Endothelial cell of coronary artery (primary cell): Measurements from ENCODE around the gene TGM3. TPM values are rescaled to one million over a fixed set of nuclear protein-coding genes. Genes with fewer than 3 reads are reported as not detected.

Experiments used
- total RNA-seq: library from RNA; depleted of rRNA; stranded (reverse); fragments of >200 nt; gene quantifications from 2 replicates; pipeline ENCODE4 v1.2.3, GENCODE V29; 2014

TGM3 gene
- not detected in 2 replicates for total RNA-seq

GRCh38 chr20:2295886-2296515, at the start of gene TGM3:
Gene TGM3 (plus strand): TSS chr20:2296001. CDS start chr20:2296064, 63 bp downstream.

GRCh38 chr20:2380601-2381000, 84.8 kb downstream of the TGM3 start, which contains the start of gene TGM6:
Gene TGM6 (plus strand): TSS chr20:2380901. CDS start chr20:2380969, 68 bp downstream.

Other genes starting within 250 kb of the TGM3 start
- 13.9 and 15.4 TPM in 2 replicates for gene STK35, start 194.2 kb upstream of the TGM3 start, total RNA-seq
- not detected in 2 replicates for gene TGM6, start 84.9 kb downstream of the TGM3 start, total RNA-seq
- 176 and 225 TPM in 2 replicates for gene SNRPB, start 174.8 kb downstream of the TGM3 start, total RNA-seq
- gene ZNF343, start 212.9 kb downstream of the TGM3 start, total RNA-seq = 10.3 and 13.5 TPM in 2 replicates
- not detected in 2 replicates for gene TMC2, start 240.6 kb downstream of the TGM3 start, total RNA-seq